Measurements from ENCODE around the gene LUZP1. TPM values are rescaled to one million over a fixed set of nuclear protein-coding genes. Genes with fewer than 3 reads are reported as not detected.

LUZP1 gene
- total and polyA plus RNA-seq, 11 donors: 6.1 to 42.3 (median 30.0) TPM

DNA sequence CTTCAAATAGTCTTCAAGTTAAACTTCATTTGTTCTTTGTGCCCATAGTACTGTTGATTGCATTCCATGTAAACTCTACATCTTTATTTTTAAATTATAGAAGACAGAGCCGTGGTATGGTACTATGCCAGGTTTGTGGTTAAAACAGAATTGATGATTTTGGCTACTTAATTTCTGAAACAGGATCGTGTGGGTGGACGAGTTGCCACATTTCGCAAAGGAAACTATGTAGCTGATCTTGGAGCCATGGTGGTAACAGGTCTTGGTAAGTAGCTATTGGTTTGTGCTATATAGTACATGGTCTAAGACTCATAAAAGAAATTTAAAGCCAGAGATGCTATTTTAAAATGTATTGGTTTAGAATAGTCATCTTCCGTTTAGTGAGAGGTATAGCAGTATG lies 111.4 kb downstream of the LUZP1 start:
- Histone ChIP-seq H3K27ac (no peak overlapping the region), H3K27me3 (no peaks in the 10 kb centered on the region), H3K9me3 (no peaks in the 10 kb centered on the region), H3K36me3 (peaks cover 0 to 99% (median 83%) of the 10 kb centered on the region in 9 donors), H3K4me3 (no peak overlapping the region), H3K4me1 (no peaks in the 10 kb centered on the region)
- intact Hi-C loops (cut with DNase I): no loop called here
- 93 to 96% (median 95%) methylated on average over 5 of the region's 5 CpGs for WGBS, 4 donors
- DNase-seq (no peak), ATAC-seq (no peak)
- no peak for TF ChIP-seq POLR2A (IDR thresholded peaks at IDR 0.05)
- TF ChIP-seq CTCF (IDR thresholded peaks at IDR 0.05): no peak

DNA sequence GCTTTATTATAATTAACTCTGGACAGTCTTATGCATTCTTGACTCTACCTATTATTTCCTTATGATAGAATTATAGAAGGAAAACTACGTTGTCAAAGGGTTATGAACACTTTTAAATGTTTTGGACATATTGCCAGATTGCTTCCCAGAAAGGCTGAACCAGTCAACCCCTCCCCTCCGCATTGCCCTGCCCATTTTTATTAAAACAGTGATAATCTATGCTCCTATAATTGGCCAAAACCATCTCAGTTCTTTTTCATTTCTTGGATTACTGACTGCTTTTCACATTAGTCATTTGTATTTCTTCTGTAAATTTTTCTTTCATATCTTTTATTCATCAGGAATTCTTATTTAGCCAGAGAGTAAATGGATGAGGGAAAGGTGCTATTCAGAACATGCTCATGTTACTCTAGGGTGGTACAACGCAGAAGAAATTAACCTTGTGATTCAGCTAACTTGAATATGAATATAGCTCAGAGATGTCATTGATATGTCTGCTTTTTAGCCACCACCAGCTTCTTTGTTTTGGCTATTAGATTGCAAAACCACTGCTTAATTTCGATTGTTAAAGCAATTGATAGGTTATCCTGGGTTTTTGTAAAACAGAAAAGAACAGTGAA lies 117.3 kb downstream of the LUZP1 start:
- Histone ChIP-seq H3K4me1 (peaks cover 0 to 10% (median 4%) of the 10 kb centered on the region in 12 donors), H3K9me3 (no peaks in the 10 kb centered on the region), H3K4me3 (no peak overlapping the region), H3K27ac (no peak overlapping the region), H3K27me3 (no peaks in the 10 kb centered on the region), H3K36me3 (peaks cover 0 to 60% (median 43%) of the 10 kb centered on the region in 9 donors)
- TF ChIP-seq POLR2A (IDR thresholded peaks at IDR 0.05) (no peak), CTCF (IDR thresholded peaks at IDR 0.05) (no peak)
- ATAC-seq (no peak), DNase-seq (no peak)
- 90 to 93% (median 92%) methylated on average over 4 of the region's 4 CpGs for WGBS, 4 donors
- intact Hi-C loops (cut with DNase I): no loop called here

DNA sequence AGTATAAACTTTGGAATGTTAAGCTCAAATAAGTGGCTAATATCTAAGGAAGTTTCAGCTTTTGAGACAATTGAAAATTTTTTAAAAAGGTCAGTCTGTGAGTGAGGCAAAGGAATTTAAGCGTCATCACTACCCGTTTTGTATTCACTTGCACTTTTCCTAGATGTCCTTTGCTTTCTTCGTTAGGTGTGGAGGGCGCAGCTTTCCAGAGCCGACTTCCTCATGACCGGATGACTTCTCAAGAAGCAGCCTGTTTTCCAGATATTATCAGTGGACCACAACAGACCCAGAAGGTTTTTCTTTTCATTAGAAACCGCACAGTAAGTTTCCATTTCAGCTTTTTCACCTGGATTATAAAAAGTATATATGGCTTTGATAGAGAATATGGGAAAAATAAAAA lies 118.5 kb downstream of the LUZP1 start:
- WGBS, 4 donors: 55 to 58% (median 56%) methylated on average over 7 of the region's 7 CpGs
- Histone ChIP-seq H3K36me3 (peaks cover 0 to 48% (median 34%) of the 10 kb centered on the region in 9 donors), H3K9me3 (no peaks in the 10 kb centered on the region), H3K27me3 (no peaks in the 10 kb centered on the region), H3K4me1 (peaks cover 0 to 10% (median 4%) of the 10 kb centered on the region in 12 donors), H3K4me3 (no peak overlapping the region), H3K27ac (no peak overlapping the region)
- ATAC-seq (peak in 1 of 4 donors; percentile 63), DNase-seq (no peak)
- TF ChIP-seq POLR2A (IDR thresholded peaks at IDR 0.05) (no peak), CTCF (IDR thresholded peaks at IDR 0.05) (no peak)
- intact Hi-C loops (cut with DNase I): no loop called here

- Histone ChIP-seq H3K9me3 (no peaks in the 10 kb centered on the region), H3K36me3 (peaks cover 0 to 4% (median 0%) of the 10 kb centered on the region in 9 donors), H3K4me1 (peaks cover 0 to 6% (median 0%) of the 10 kb centered on the region in 12 donors), H3K4me3 (no peak overlapping the region), H3K27me3 (no peaks in the 10 kb centered on the region), H3K27ac (no peak overlapping the region)
- intact Hi-C loops (cut with DNase I): no loop called here
- WGBS, 4 donors: 77 to 95% (median 93%) methylated on average over 3 of the region's 3 CpGs
- ATAC-seq (no peak), DNase-seq (no peak)
- TF ChIP-seq CTCF (IDR thresholded peaks at IDR 0.05) (no peak), POLR2A (IDR thresholded peaks at IDR 0.05) (no peak)
Observed at GRCh38 chr1:23044035-23044434, 124.6 kb downstream of the LUZP1 start.
